ENCODE data around the gene KNDC1.
"Not testable (repeated sequence)": the region's sequence is repeated elsewhere in the genome, so short reads cannot be mapped to it uniquely, and the experiment has no call there.

DNA sequence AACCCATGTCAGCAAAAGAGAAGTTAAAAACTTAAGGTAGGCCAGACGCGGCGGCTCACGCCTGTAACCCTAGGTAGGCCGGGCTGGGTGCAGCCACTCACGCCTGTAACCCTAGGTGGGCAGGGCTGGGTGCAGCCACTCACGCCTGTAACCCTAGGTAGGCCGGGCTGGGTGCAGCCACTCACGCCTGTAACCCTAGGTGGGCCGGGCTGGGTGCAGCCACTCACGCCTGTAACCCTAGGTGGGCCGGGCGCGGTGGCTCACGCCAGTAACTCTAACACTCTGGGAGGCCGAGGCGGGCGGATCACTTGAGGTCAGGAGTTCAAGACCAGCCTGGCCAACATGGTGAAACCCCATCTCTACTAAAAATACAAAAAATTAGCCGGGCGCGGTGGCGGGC is 61.7 kb downstream of the KNDC1 start:
- TF ChIP-seq, protein P1, sequence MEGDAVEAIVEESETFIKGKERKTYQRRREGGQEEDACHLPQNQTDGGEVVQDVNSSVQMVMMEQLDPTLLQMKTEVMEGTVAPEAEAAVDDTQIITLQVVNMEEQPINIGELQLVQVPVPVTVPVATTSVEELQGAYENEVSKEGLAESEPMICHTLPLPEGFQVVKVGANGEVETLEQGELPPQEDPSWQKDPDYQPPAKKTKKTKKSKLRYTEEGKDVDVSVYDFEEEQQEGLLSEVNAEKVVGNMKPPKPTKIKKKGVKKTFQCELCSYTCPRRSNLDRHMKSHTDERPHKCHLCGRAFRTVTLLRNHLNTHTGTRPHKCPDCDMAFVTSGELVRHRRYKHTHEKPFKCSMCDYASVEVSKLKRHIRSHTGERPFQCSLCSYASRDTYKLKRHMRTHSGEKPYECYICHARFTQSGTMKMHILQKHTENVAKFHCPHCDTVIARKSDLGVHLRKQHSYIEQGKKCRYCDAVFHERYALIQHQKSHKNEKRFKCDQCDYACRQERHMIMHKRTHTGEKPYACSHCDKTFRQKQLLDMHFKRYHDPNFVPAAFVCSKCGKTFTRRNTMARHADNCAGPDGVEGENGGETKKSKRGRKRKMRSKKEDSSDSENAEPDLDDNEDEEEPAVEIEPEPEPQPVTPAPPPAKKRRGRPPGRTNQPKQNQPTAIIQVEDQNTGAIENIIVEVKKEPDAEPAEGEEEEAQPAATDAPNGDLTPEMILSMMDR (conservative IDR thresholded peaks at IDR 0.05; ENCODE audit: low read depth in 2 of 2), result not testable (repeated sequence)
- not testable (repeated sequence) for TF ChIP-seq EZH2phosphoT487 (IDR thresholded peaks at IDR 0.05; ENCODE audit: unreplicated experiment); STAT1 (IDR thresholded peaks at IDR 0.05; ENCODE audit: unreplicated experiment); EZH2 (IDR thresholded peaks at IDR 0.05; ENCODE audit: low read depth, unreplicated experiment); POLR2AphosphoS5 (IDR thresholded peaks at IDR 0.05; ENCODE audit: low read depth); ZNF114 (CRISPR knock-in tag; IDR thresholded peaks at IDR 0.05); CREB1 (CRISPR knock-in tag; IDR thresholded peaks at IDR 0.05; ENCODE audit: low read depth)
- TF ChIP-seq, protein P2, sequence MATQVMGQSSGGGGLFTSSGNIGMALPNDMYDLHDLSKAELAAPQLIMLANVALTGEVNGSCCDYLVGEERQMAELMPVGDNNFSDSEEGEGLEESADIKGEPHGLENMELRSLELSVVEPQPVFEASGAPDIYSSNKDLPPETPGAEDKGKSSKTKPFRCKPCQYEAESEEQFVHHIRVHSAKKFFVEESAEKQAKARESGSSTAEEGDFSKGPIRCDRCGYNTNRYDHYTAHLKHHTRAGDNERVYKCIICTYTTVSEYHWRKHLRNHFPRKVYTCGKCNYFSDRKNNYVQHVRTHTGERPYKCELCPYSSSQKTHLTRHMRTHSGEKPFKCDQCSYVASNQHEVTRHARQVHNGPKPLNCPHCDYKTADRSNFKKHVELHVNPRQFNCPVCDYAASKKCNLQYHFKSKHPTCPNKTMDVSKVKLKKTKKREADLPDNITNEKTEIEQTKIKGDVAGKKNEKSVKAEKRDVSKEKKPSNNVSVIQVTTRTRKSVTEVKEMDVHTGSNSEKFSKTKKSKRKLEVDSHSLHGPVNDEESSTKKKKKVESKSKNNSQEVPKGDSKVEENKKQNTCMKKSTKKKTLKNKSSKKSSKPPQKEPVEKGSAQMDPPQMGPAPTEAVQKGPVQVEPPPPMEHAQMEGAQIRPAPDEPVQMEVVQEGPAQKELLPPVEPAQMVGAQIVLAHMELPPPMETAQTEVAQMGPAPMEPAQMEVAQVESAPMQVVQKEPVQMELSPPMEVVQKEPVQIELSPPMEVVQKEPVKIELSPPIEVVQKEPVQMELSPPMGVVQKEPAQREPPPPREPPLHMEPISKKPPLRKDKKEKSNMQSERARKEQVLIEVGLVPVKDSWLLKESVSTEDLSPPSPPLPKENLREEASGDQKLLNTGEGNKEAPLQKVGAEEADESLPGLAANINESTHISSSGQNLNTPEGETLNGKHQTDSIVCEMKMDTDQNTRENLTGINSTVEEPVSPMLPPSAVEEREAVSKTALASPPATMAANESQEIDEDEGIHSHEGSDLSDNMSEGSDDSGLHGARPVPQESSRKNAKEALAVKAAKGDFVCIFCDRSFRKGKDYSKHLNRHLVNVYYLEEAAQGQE (IDR thresholded peaks at IDR 0.05; ENCODE audit: unreplicated experiment), result not testable (repeated sequence)
- TF ChIP-seq, protein P3, sequence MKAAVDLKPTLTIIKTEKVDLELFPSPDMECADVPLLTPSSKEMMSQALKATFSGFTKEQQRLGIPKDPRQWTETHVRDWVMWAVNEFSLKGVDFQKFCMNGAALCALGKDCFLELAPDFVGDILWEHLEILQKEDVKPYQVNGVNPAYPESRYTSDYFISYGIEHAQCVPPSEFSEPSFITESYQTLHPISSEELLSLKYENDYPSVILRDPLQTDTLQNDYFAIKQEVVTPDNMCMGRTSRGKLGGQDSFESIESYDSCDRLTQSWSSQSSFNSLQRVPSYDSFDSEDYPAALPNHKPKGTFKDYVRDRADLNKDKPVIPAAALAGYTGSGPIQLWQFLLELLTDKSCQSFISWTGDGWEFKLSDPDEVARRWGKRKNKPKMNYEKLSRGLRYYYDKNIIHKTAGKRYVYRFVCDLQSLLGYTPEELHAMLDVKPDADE (IDR thresholded peaks at IDR 0.05), result not testable (repeated sequence)

Measured in GM23338 (cell line).